ENCODE measurements around the gene ZNF217. TPM values are rescaled to one million over a fixed set of nuclear protein-coding genes. Genes with fewer than 3 reads are reported as not detected.
"Not testable (repeated sequence)": the region's sequence is repeated elsewhere in the genome, so short reads cannot be mapped to it uniquely, and the experiment has no call there.

Gene ZNF217
- total and polyA plus RNA-seq, 2 donors (not counting 1 experiment from before 2014, with no cell fraction given) = 14.5 to 22.0 TPM

DNA sequence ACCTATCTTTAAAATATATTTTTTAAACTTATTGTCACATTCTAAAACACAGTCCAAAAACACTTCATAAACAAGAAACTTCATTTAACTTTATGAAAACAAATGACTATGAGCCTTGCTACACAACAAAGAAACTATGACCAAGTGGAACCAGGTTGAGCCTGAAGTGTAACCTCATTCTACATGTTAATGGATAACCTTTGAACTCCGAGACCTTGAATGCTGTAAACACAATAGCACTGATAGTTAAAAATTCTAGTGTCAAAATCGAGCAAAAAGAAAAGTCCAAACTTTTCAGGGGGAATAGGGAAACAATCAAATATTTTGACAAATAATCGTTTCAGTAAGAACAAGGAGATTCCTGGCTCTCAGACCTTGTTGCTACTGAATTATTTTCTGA is 2.1 kb upstream of the ZNF217 start:
- H3K4me1 ChIP-seq (ENCODE audit: control insufficient read depth, extremely low read depth, insufficient read depth, low read length); H3K36me3 ChIP-seq (ENCODE audit: control insufficient read depth, insufficient read depth, low read length); H3K9ac ChIP-seq (ENCODE audit: insufficient read depth, low read length); DNase-seq (ENCODE audit: low read depth in 2 of 2); H4K20me1 ChIP-seq (ENCODE audit: control insufficient read depth, extremely low read depth, insufficient read depth, low read length); H3K9me3 ChIP-seq (ENCODE audit: control insufficient read depth, insufficient read depth, low read depth, low read length); H3K27me3 ChIP-seq (ENCODE audit: control insufficient read depth, insufficient read depth, low read length); H2AFZ ChIP-seq (ENCODE audit: low read length): not testable (repeated sequence)
- Histone ChIP-seq H3K4me2 (ENCODE audit: extremely low read depth, insufficient read depth, low read length) (peak overlapping the region; percentile 54), H3K79me2 (ENCODE audit: control insufficient read depth, insufficient read depth, low read length) (peaks cover 23% of the 10 kb centered on the region), H3K4me3 (replicated peaks in 1 of 4; ENCODE audit: control extremely low read depth in 1 of 4, insufficient read depth in 1 of 4, low read depth in 3 of 4, low read length in 4 of 4) (peak overlapping the region in 2 of 4 experiments; percentile 5 to 76), H3K27ac (ENCODE audit: insufficient read depth, low read length) (peak overlapping the region; percentile 52)

DNA sequence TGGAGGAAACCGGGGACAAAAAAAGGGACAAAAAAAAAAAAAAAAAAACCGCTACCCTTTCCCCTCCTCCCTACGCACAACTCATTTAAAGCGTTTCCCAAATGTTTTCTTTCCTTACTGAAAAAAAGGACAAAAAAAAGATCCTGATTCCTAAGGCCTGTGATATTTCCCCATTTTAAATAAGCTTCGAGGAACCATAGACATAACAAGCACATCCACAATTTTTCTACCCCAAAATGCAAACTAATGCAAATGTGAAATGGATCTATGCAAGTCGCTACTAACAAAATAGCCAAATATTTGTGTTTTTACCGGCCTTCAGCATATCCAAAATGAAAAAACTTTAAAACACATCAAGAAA is 1.4 kb upstream of the ZNF217 start:
- Histone ChIP-seq H3K79me2 (ENCODE audit: control insufficient read depth, insufficient read depth, low read length) (peaks cover 29% of the 10 kb centered on the region), H3K4me2 (ENCODE audit: extremely low read depth, insufficient read depth, low read length) (peak overlapping the region; percentile 34), H3K9ac (ENCODE audit: insufficient read depth, low read length) (no peak overlapping the region), H3K27me3 (ENCODE audit: control insufficient read depth, insufficient read depth, low read length) (no peaks in the 10 kb centered on the region), H3K4me1 (ENCODE audit: control insufficient read depth, extremely low read depth, insufficient read depth, low read length) (peaks cover 2% of the 10 kb centered on the region), H3K36me3 (ENCODE audit: control insufficient read depth, insufficient read depth, low read length) (no peaks in the 10 kb centered on the region), H3K4me3 (replicated peaks in 1 of 4; ENCODE audit: control extremely low read depth in 1 of 4, insufficient read depth in 1 of 4, low read depth in 3 of 4, low read length in 4 of 4) (peak overlapping the region in 3 of 4 experiments; percentile 42 to 77 (median 76)), H3K27ac (ENCODE audit: insufficient read depth, low read length) (peak overlapping the region; percentile 76), H4K20me1 (ENCODE audit: control insufficient read depth, extremely low read depth, insufficient read depth, low read length) (no peaks in the 10 kb centered on the region), H2AFZ (ENCODE audit: low read length) (no peak overlapping the region), H3K9me3 (ENCODE audit: control insufficient read depth, insufficient read depth, low read depth, low read length) (no peaks in the 10 kb centered on the region)
- TF ChIP-seq, protein P1, sequence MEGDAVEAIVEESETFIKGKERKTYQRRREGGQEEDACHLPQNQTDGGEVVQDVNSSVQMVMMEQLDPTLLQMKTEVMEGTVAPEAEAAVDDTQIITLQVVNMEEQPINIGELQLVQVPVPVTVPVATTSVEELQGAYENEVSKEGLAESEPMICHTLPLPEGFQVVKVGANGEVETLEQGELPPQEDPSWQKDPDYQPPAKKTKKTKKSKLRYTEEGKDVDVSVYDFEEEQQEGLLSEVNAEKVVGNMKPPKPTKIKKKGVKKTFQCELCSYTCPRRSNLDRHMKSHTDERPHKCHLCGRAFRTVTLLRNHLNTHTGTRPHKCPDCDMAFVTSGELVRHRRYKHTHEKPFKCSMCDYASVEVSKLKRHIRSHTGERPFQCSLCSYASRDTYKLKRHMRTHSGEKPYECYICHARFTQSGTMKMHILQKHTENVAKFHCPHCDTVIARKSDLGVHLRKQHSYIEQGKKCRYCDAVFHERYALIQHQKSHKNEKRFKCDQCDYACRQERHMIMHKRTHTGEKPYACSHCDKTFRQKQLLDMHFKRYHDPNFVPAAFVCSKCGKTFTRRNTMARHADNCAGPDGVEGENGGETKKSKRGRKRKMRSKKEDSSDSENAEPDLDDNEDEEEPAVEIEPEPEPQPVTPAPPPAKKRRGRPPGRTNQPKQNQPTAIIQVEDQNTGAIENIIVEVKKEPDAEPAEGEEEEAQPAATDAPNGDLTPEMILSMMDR (conservative IDR thresholded peaks at IDR 0.05 in 1 of 2, IDR thresholded peaks at IDR 0.05 in 1 of 2; ENCODE audit: low read depth in 1 of 2, low read length in 2 of 2) = no peak
- no peak for TF ChIP-seq EZH2 (IDR thresholded peaks at IDR 0.05; ENCODE audit: low read length, missing control alignments)
- no peak for DNase-seq (ENCODE audit: low read depth in 2 of 2)

DNA sequence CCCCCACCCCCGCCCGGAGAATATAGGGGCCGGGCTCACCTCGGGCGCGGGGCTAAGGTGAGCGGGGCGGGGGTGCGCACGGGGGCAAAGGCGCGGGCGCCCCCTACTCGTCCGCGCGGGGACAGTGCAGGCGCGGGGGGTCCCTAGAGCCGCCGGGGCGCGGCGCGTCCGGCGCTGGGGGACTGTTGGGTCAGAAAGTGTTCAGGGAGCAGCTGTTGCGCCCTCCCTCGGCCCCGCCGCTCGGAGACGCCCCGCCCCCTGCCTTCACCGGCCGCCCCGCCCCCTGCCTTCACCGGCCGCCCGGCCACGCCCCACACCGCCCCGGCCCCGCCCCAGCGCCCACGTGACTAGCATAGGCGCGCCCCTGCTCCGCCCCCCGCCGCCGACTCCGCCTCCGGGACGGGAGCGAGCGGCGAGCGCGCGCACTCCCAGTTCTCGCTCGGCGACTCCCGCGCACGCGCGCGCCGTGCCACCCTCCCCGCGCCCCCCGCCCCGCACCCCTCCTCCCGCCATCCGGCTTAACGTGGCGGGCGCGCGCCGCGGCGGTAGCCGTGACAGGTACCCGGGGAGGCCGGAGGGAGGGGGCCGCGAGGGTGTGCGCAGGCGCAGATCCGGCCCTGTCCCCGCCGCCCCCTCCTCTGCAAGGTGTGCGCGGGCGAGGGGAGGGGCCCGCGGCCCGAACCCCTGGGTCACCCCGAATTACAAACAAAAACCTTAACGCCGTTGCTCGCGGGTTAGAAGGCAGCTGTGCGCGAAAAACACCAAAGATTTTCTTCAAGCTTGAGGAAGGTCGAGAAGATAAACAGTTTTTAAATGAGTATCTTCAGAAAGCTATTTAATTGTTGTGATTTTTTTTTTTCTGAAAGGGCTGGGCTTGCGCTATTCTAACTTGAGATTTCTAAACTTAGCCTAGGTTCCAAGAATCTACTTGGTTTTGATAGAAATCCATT is 704 bp upstream of the ZNF217 start:
- no peak overlapping the region for H2AFZ ChIP-seq (ENCODE audit: low read length)

More for the DNA sequence above, 704 bp upstream of the ZNF217 start:
- Histone ChIP-seq H3K4me3 (replicated peaks in 1 of 4; ENCODE audit: control extremely low read depth in 1 of 4, insufficient read depth in 1 of 4, low read depth in 3 of 4, low read length in 4 of 4) (peak overlapping the region; percentile 42 to 77 (median 63)), H3K36me3 (ENCODE audit: control insufficient read depth, insufficient read depth, low read length) (no peaks in the 10 kb centered on the region), H3K79me2 (ENCODE audit: control insufficient read depth, insufficient read depth, low read length) (peaks cover 35% of the 10 kb centered on the region), H3K27ac (ENCODE audit: insufficient read depth, low read length) (peak overlapping the region; percentile 76), H3K4me2 (ENCODE audit: extremely low read depth, insufficient read depth, low read length) (peak overlapping the region; percentile 13), H4K20me1 (ENCODE audit: control insufficient read depth, extremely low read depth, insufficient read depth, low read length) (no peaks in the 10 kb centered on the region), H3K9ac (ENCODE audit: insufficient read depth, low read length) (peak overlapping the region; percentile 65), H3K9me3 (ENCODE audit: control insufficient read depth, insufficient read depth, low read depth, low read length) (no peaks in the 10 kb centered on the region), H3K4me1 (ENCODE audit: control insufficient read depth, extremely low read depth, insufficient read depth, low read length) (peaks cover 2% of the 10 kb centered on the region), H3K27me3 (ENCODE audit: control insufficient read depth, insufficient read depth, low read length) (no peaks in the 10 kb centered on the region)
- TF ChIP-seq, protein P1 (conservative IDR thresholded peaks at IDR 0.05 in 1 of 2, IDR thresholded peaks at IDR 0.05 in 1 of 2; ENCODE audit: low read depth in 1 of 2, low read length in 2 of 2) = no peak
- TF ChIP-seq EZH2 (IDR thresholded peaks at IDR 0.05; ENCODE audit: low read length, missing control alignments) = no peak
- peak; percentile 88 to 92 for DNase-seq (ENCODE audit: low read depth in 2 of 2)

Data from fibroblast of lung (primary cell).